Colonic mucosa (tissue), 4 donors: Measurements from ENCODE around the gene ETV3L. TPM values are rescaled to one million over a fixed set of nuclear protein-coding genes. Genes with fewer than 3 reads are reported as not detected.

Experiments
- DNase-seq: peaks from one replicate; pipeline ENCODE4 v3.0.0-alpha.2; 2020
- H3K27ac ChIP-seq: fragments of 200-600 bp; one replicate; pipeline ENCODE4 v1.8.0; 2021
- H3K27me3 ChIP-seq: fragments of 200-600 bp; one replicate; pipeline ENCODE4 v1.8.0; 2021
- H3K36me3 ChIP-seq: fragments of 200-600 bp; one replicate; pipeline ENCODE4 v1.8.0; 2021
- H3K4me1 ChIP-seq: fragments of 200-600 bp; one replicate; pipeline ENCODE4 v1.8.0; 2021; ENCODE audit warnings: mild to moderate bottlenecking
- H3K4me3 ChIP-seq: fragments of 200-600 bp; one replicate; pipeline ENCODE4 v1.8.0; 2021
- H3K9ac ChIP-seq, 2 donors: one replicate each; pipeline ENCODE4 v1.7.0; 2013; ENCODE audit warnings: control low read depth in 2 of 2, low read depth in 2 of 2, low read length in 2 of 2
- H3K9me3 ChIP-seq: fragments of 200-600 bp; one replicate; pipeline ENCODE4 v1.8.0; 2021
- CTCF ChIP-seq: fragments of 200-600 bp; IDR thresholded peaks from one replicate; pipeline ENCODE4 v1.8.0; 2022; ENCODE audit warnings: antibody characterized with exemption, mild to moderate bottlenecking
- intact Hi-C: fragments of 100-400 bp; cut with DNase I; formaldehyde crosslinking; loops from one replicate; pipeline ENCODE4 v1.14.1; 2022
- total RNA-seq, 2 donors: library from RNA; stranded (reverse); fragmentation: NEBNext Ultra II Directional in 1 of 2; extraction: Animal tissue kit (Norgen Biotek cat#: 25700) in 1 of 2; gene quantifications; one replicate each; pipeline ENCODE4 v1.2.1, GENCODE V29; 2021
- donor health status: healthy.
- donor health status: DM: no; HTN: no; CAD: no.
- donor health status: DM: no; HTN: no; CAD: no.

ETV3L gene
- total RNA-seq, 2 donors from 2014 or later, result not detected

- Histone ChIP-seq H3K9me3 (no peaks in the 10 kb centered on the region), H3K27me3 (no peaks in the 10 kb centered on the region), H3K36me3 (no peaks in the 10 kb centered on the region), H3K4me3 (no peak overlapping the region), H3K4me1 (no peaks in the 10 kb centered on the region), H3K9ac (no peak overlapping the region), H3K27ac (no peak overlapping the region)
- intact Hi-C loops, result no loop called here
- no peak for DNase-seq
- TF ChIP-seq CTCF, result no peak
These were observed 18.0 kb upstream of the ETV3L start for GRCh38 chr1:157117527-157118057.

GRCh38 chr1:157116737-157117103, 17.1 kb upstream of the ETV3L start:
- no peak overlapping the region for H3K9ac ChIP-seq
- intact Hi-C loops, result no loop called here
- no peaks in the 10 kb centered on the region for H3K36me3 ChIP-seq
- H3K4me1 ChIP-seq, result no peaks in the 10 kb centered on the region
- H3K9me3 ChIP-seq, result no peaks in the 10 kb centered on the region
- no peak for TF ChIP-seq CTCF
- H3K4me3 ChIP-seq, result no peak overlapping the region
- no peaks in the 10 kb centered on the region for H3K27me3 ChIP-seq
- DNase-seq, result no peak
- no peak overlapping the region for H3K27ac ChIP-seq

- intact Hi-C loops, result no loop called here
- TF ChIP-seq CTCF, result no peak
- DNase-seq, result no peak
These were observed 16.5 kb upstream of the ETV3L start for GRCh38 chr1:157115851-157116736.

GRCh38 chr1:157115429-157115838, 15.8 kb upstream of the ETV3L start:
- intact Hi-C loops, result no loop called here

More at GRCh38 chr1:157115851-157116736, 16.5 kb upstream of the ETV3L start:
- no peaks in the 10 kb centered on the region for H3K36me3 ChIP-seq
- no peaks in the 10 kb centered on the region for H3K9me3 ChIP-seq
- no peaks in the 10 kb centered on the region for H3K27me3 ChIP-seq
- no peak overlapping the region for H3K27ac ChIP-seq
- H3K9ac ChIP-seq, result no peak overlapping the region
- no peaks in the 10 kb centered on the region for H3K4me1 ChIP-seq
- no peak overlapping the region for H3K4me3 ChIP-seq

More at GRCh38 chr1:157115429-157115838, 15.8 kb upstream of the ETV3L start:
- no peaks in the 10 kb centered on the region for H3K4me1 ChIP-seq
- no peaks in the 10 kb centered on the region for H3K36me3 ChIP-seq
- H3K9ac ChIP-seq, result no peak overlapping the region
- H3K27ac ChIP-seq, result no peak overlapping the region
- H3K4me3 ChIP-seq, result no peak overlapping the region
- H3K27me3 ChIP-seq, result no peaks in the 10 kb centered on the region
- TF ChIP-seq CTCF, result no peak
- no peaks in the 10 kb centered on the region for H3K9me3 ChIP-seq
- DNase-seq, result no peak
